Measurements from ENCODE around the gene HP1BP3. TPM values are rescaled to one million over a fixed set of nuclear protein-coding genes. Genes with fewer than 3 reads are reported as not detected.

The HP1BP3 gene
- total RNA-seq, 1 experiment from 2014 or later: 263 TPM

- no peak overlapping the region for H3K27ac ChIP-seq (ENCODE audit: low read length)
- no peak for TF ChIP-seq POLR2AphosphoS5 (IDR thresholded peaks at IDR 0.05; ENCODE audit: low read depth, low read length)
- TF ChIP-seq CTCF (IDR thresholded peaks at IDR 0.05): no peak
- no peak for TF ChIP-seq TCF7L2 (IDR thresholded peaks at IDR 0.05; ENCODE audit: low read depth, low read length)
- TF ChIP-seq, protein P1, sequence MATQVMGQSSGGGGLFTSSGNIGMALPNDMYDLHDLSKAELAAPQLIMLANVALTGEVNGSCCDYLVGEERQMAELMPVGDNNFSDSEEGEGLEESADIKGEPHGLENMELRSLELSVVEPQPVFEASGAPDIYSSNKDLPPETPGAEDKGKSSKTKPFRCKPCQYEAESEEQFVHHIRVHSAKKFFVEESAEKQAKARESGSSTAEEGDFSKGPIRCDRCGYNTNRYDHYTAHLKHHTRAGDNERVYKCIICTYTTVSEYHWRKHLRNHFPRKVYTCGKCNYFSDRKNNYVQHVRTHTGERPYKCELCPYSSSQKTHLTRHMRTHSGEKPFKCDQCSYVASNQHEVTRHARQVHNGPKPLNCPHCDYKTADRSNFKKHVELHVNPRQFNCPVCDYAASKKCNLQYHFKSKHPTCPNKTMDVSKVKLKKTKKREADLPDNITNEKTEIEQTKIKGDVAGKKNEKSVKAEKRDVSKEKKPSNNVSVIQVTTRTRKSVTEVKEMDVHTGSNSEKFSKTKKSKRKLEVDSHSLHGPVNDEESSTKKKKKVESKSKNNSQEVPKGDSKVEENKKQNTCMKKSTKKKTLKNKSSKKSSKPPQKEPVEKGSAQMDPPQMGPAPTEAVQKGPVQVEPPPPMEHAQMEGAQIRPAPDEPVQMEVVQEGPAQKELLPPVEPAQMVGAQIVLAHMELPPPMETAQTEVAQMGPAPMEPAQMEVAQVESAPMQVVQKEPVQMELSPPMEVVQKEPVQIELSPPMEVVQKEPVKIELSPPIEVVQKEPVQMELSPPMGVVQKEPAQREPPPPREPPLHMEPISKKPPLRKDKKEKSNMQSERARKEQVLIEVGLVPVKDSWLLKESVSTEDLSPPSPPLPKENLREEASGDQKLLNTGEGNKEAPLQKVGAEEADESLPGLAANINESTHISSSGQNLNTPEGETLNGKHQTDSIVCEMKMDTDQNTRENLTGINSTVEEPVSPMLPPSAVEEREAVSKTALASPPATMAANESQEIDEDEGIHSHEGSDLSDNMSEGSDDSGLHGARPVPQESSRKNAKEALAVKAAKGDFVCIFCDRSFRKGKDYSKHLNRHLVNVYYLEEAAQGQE (IDR thresholded peaks at IDR 0.05; ENCODE audit: insufficient read depth in 1 of 2, low read depth in 2 of 2, low read length in 1 of 2): no peak
- TF ChIP-seq SIN3A (IDR thresholded peaks at IDR 0.05; ENCODE audit: borderline replicate concordance, insufficient read depth, low read depth, low read length): no peak
- ChIA-PET POLR2A (no interaction called here), CTCF (no interaction called here)
- H3K4me3 ChIP-seq (ENCODE audit: low read depth in 2 of 2, low read length in 2 of 2): no peak overlapping the region
- no TSS peak for BruUV-seq (replicated peaks)
- peaks cover 48% of the 10 kb centered on the region for H3K36me3 ChIP-seq (ENCODE audit: control insufficient read depth, insufficient read depth, low read length)
- no peaks in the 10 kb centered on the region for H3K9me3 ChIP-seq (ENCODE audit: control insufficient read depth, insufficient read depth, low read depth, low read length)
- intact Hi-C loops (cut with micrococcal nuclease; ENCODE audit: unreplicated experiment) (no loop called here), in situ Hi-C loops (cut with HindIII; ENCODE audit: low pct_unique_long_range_greater_than_20kb, low sequenced_read_pairs) (no loop called here)
- no peak for ATAC-seq
- no peak for DNase-seq (ENCODE audit: low read depth, low spot score)
- no peaks in the 10 kb centered on the region for H3K4me1 ChIP-seq (ENCODE audit: control insufficient read depth, insufficient read depth, low read length)
- no peaks in the 10 kb centered on the region for H3K27me3 ChIP-seq (ENCODE audit: control insufficient read depth, insufficient read depth, low read length)
Observed at GRCh38 chr1:20739225-20739624, 47.9 kb downstream of the HP1BP3 start.

DNA sequence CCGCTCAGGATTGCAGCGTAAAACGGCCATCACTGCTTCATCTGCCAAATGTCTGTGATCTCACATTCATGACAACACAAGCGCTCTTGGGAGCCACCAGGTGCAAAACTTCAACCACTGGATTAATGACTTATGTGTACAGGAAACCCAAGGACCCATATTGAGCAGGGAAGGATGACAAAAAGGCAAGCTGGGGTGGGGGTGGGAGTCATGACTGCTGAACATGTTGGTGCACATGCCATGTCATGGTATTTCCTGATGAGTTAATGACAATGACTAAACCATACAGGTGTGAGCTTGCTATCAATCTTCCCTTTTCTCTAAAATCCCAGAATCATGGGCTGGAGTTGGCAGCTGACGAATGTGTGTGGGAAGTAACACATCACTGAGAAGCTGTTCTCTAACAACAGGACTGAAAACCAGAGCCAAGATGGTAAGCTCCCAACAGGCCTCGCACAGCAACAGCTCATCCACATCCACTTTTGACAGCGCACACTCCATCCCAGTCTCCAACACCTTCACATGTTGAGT, 51.5 kb downstream of the HP1BP3 start:
- Histone ChIP-seq H3K27me3 (ENCODE audit: control insufficient read depth, insufficient read depth, low read length) (no peaks in the 10 kb centered on the region), H3K36me3 (ENCODE audit: control insufficient read depth, insufficient read depth, low read length) (peaks cover 18% of the 10 kb centered on the region), H3K4me1 (ENCODE audit: control insufficient read depth, insufficient read depth, low read length) (peaks cover 25% of the 10 kb centered on the region), H3K4me3 (ENCODE audit: low read depth in 2 of 2, low read length in 2 of 2) (no peak overlapping the region), H3K27ac (ENCODE audit: low read length) (no peak overlapping the region), H3K9me3 (ENCODE audit: control insufficient read depth, insufficient read depth, low read depth, low read length) (no peaks in the 10 kb centered on the region)
- ChIA-PET POLR2A (no interaction called here), CTCF (no interaction called here)
- intact Hi-C loops (cut with micrococcal nuclease; ENCODE audit: unreplicated experiment): no loop called here
- DNase-seq (ENCODE audit: low read depth, low spot score) (no peak), ATAC-seq (no peak)
- no TSS peak for BruUV-seq (replicated peaks)
- no peak for TF ChIP-seq POLR2AphosphoS5 (IDR thresholded peaks at IDR 0.05; ENCODE audit: low read depth, low read length)
- TF ChIP-seq CTCF (IDR thresholded peaks at IDR 0.05): no peak
- no peak for TF ChIP-seq TCF7L2 (IDR thresholded peaks at IDR 0.05; ENCODE audit: low read depth, low read length)
- TF ChIP-seq, protein P1 (IDR thresholded peaks at IDR 0.05; ENCODE audit: insufficient read depth in 1 of 2, low read depth in 2 of 2, low read length in 1 of 2): no peak
- TF ChIP-seq SIN3A (IDR thresholded peaks at IDR 0.05; ENCODE audit: borderline replicate concordance, insufficient read depth, low read depth, low read length): no peak
- in situ Hi-C loops (cut with HindIII; ENCODE audit: low pct_unique_long_range_greater_than_20kb, low sequenced_read_pairs): no loop called here

All from Panc1 (cell line).